Aorta (tissue), 5 donors: ENCODE measurements around the gene SEM1. TPM values are rescaled to one million over a fixed set of nuclear protein-coding genes. Genes with fewer than 3 reads are reported as not detected.
"Not testable (repeated sequence)": the region's sequence is repeated elsewhere in the genome, so short reads cannot be mapped to it uniquely, and the experiment has no call there.

ENCODE experiments used
- ATAC-seq: fragments of 200-7000 bp; cut with Tn5 transposase; one replicate; pipeline ENCODE4 v1.9.1; 2022; ENCODE audit warnings: moderate library complexity; ENCODE audit not compliant: low FRiP score
- DNase-seq, 2 donors: peaks; one replicate each; pipeline ENCODE4 v3.0.0-alpha.2; 2020
- H3K27ac ChIP-seq, 2 donors: one replicate each; pipeline ENCODE4 v1.5.1; 2013; ENCODE audit warnings: low read length in 2 of 2, mild to moderate bottlenecking in 2 of 2, moderate library complexity in 2 of 2, control low read depth in 1 of 2, inconsistent platforms in 1 of 2, low read depth in 1 of 2
- H3K27me3 ChIP-seq, 2 donors: one replicate each; pipeline ENCODE4 v1.6.1; 2013; ENCODE audit warnings: control low read depth in 1 of 2, low read length in 1 of 2, mild to moderate bottlenecking in 1 of 2, moderate library complexity in 1 of 2; ENCODE audit not compliant: insufficient read depth in 2 of 2, control insufficient read depth in 1 of 2
- H3K36me3 ChIP-seq, 2 donors: one replicate each; pipeline ENCODE4 v1.6.1; 2013; ENCODE audit warnings: control low read depth in 1 of 2, low read length in 1 of 2, mild to moderate bottlenecking in 1 of 2; ENCODE audit not compliant: insufficient read depth in 2 of 2, control insufficient read depth in 1 of 2
- H3K4me1 ChIP-seq, 2 donors: one replicate each; pipeline ENCODE4 v1.6.1; 2013; ENCODE audit warnings: low read length in 2 of 2, control low read depth in 1 of 2, mild to moderate bottlenecking in 1 of 2, moderate library complexity in 1 of 2; ENCODE audit not compliant: insufficient read depth in 2 of 2, control insufficient read depth in 1 of 2
- H3K4me3 ChIP-seq, 2 donors: one replicate each; pipeline ENCODE4 v1.5.1; 2013; ENCODE audit warnings: low read length in 2 of 2, control low read depth in 1 of 2, mild to moderate bottlenecking in 1 of 2
- H3K9me3 ChIP-seq: one replicate; pipeline ENCODE4 v1.6.1; 2013; ENCODE audit warnings: mild to moderate bottlenecking, low read length; ENCODE audit not compliant: control insufficient read depth
- WGBS, 2 donors: extraction: QIAGEN DNeasy Blood & Tissue Kit; methylation state at CpG; one replicate each; pipeline ENCODE4 v1.1.7; 2013; 5-methylcytosine and 5-hydroxymethylcytosine counted together
- intact Hi-C, 2 donors: fragments of 100-400 bp; cut with DNase I; formaldehyde crosslinking; loops; one replicate each; pipeline versions ENCODE4 v1.14.2 to v1.15.0; 2022
- polyA plus RNA-seq, 2 donors: library from polyadenylated mRNA; stranded (reverse); fragments of 200-250 nt; gene quantifications; one replicate each; pipeline ENCODE4 v1.2.3, GENCODE V29; 2013
- total RNA-seq, 2 donors: library from RNA; stranded (reverse); fragmentation: NEBNext Ultra II Directional; extraction: Animal tissue kit (Norgen Biotek cat#: 25700); gene quantifications; one replicate each; pipeline ENCODE4 v1.2.1, GENCODE V29; 2021
- donor health status: healthy with polysubstance abuse.
- donor health status: Bipolar disorder and iron deficiency.
- donor health status: DM: no; HTN: no; CAD: no.
- donor health status: DM: no; HTN: no; CAD: no.
- donor health status: DM: yes; HTN: yes; CAD: no.

Gene SEM1
- total and polyA plus RNA-seq, 4 donors, result 41.8 to 89.8 (median 52.0) TPM

DNA sequence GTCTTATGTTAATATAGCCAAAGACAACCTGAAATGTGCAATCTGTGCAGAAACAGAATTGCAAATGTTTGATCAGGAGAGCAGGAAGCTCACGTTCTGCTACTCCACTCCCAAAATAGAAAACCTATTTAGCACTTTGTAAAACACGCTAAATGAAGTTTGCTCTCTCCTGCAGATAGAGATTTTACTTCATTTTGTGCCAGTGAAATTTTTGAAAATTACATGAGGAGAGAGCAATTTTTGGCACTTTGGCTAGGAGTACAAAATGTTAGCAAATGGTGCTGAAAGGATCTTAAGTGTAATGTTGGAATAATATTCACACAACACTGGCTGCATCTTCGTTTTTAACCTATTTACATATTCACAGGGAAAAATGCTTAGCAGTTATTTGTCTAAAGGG is 61.9 kb downstream of the SEM1 start:
- peaks cover 2 to 7% of the 10 kb centered on the region in 2 donors for H3K36me3 ChIP-seq
- ATAC-seq, result no peak
- no peak overlapping the region for H3K27ac ChIP-seq
- no peaks in the 10 kb centered on the region for H3K27me3 ChIP-seq
- 50 to 55% methylated on average over 3 of the region's 3 CpGs for WGBS, 2 donors
- no peaks in the 10 kb centered on the region for H3K4me1 ChIP-seq
- no peak overlapping the region for H3K4me3 ChIP-seq
- no peak for DNase-seq
- intact Hi-C loops, result no loop called here
- H3K9me3 ChIP-seq, result no peaks in the 10 kb centered on the region

DNA sequence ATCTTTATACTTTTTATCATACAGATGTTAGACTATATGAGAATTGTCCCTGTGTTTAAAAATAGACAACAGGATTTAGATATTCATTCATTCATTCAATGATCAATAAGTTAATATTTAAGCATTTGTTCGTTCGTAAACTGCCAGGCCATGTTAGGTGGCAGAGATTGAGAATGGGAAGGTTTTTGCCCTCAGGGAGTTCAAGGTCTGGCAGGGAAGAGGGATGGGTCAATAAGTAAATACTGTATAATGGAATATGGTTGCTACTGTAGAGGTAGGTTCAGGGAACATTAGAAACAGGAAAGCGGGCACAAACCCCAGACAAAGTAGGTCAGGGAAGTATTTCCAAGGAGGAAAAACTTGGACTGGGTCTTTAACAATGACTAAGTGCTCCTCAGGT is 64.6 kb downstream of the SEM1 start:
- Histone ChIP-seq H3K4me3 (no peak overlapping the region), H3K27ac (no peak overlapping the region), H3K4me1 (no peaks in the 10 kb centered on the region), H3K9me3 (no peaks in the 10 kb centered on the region), H3K27me3 (no peaks in the 10 kb centered on the region), H3K36me3 (peaks cover 2 to 11% of the 10 kb centered on the region in 2 donors)
- DNase-seq, result no peak
- intact Hi-C loops, result no loop called here
- ATAC-seq, result no peak
- 95 to 98% methylated on average over 3 of the region's 3 CpGs for WGBS, 2 donors

GRCh38 chr7:96643436-96643835 is 66.2 kb downstream of the SEM1 start:
- 97 to 98% methylated on average over 4 of the region's 4 CpGs for WGBS, 2 donors
- DNase-seq, intact Hi-C loops, H3K27ac ChIP-seq, H3K27me3 ChIP-seq, H3K9me3 ChIP-seq, H3K4me1 ChIP-seq, ATAC-seq, H3K4me3 ChIP-seq: not testable (repeated sequence)
- H3K36me3 ChIP-seq, result peaks cover 0 to 14% of the 10 kb centered on the region in 2 donors

DNA sequence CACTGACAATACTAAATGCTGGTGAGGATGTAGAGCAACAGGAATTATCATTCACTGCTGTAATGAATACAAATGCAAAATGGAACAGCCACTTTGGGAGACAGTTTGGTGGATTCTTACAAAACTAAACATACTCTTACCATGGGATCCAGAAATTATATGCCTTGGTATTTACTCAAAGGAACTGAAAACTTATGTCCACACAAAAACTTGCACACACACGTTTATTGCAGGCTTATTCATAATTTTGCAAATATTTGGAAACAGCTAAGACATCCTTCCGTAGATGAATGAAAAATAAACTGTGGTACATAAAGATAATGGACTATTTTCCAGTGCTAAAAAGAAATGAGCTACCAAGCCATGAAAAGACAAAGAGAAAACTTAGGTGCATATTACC is 69.6 kb downstream of the SEM1 start:
- 88 to 90% methylated on average over 2 of the region's 2 CpGs for WGBS, 2 donors
- intact Hi-C loops, result no loop called here
- Histone ChIP-seq H3K9me3 (no peaks in the 10 kb centered on the region), H3K4me1 (no peaks in the 10 kb centered on the region), H3K27ac (no peak overlapping the region), H3K27me3 (no peaks in the 10 kb centered on the region), H3K4me3 (no peak overlapping the region), H3K36me3 (peaks cover 0 to 7% of the 10 kb centered on the region in 2 donors)
- DNase-seq (no peak), ATAC-seq (no peak)
